ENCODE data around the gene C2CD4D.

DNA sequence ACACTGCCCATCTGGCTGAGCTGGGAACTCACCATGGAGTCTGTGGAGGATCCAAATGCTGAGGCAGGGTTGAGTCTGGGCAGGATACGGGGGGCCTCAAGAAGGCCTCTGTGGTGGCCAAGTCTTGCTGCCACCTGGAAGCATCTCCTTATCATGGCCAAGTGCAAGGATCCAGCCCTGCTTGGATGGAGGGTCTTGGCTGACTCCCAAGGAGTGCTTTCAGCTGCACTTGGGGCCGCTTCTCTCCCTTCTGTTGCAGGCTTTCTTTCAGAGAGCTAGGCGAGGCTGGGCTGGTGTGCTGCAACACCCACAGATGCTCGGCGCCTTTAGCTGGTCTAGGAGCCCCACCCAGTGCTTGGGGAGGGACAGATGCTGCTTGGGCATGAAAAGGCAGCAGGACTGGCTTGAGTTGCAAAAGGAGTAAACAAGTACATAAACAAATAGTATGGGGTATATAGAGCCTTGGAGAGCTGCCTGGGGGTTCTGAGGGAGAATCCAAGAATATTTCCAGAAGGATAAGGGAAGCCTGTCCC, 13.9 kb upstream of the C2CD4D start, which contains the start of gene THEM5:
- TF ChIP-seq, protein P1, sequence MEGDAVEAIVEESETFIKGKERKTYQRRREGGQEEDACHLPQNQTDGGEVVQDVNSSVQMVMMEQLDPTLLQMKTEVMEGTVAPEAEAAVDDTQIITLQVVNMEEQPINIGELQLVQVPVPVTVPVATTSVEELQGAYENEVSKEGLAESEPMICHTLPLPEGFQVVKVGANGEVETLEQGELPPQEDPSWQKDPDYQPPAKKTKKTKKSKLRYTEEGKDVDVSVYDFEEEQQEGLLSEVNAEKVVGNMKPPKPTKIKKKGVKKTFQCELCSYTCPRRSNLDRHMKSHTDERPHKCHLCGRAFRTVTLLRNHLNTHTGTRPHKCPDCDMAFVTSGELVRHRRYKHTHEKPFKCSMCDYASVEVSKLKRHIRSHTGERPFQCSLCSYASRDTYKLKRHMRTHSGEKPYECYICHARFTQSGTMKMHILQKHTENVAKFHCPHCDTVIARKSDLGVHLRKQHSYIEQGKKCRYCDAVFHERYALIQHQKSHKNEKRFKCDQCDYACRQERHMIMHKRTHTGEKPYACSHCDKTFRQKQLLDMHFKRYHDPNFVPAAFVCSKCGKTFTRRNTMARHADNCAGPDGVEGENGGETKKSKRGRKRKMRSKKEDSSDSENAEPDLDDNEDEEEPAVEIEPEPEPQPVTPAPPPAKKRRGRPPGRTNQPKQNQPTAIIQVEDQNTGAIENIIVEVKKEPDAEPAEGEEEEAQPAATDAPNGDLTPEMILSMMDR (IDR thresholded peaks at IDR 0.05; ENCODE audit: low read length): no peak
- TF ChIP-seq EZH2 (optimal IDR thresholded peaks at IDR 0.05; ENCODE audit: low read depth, low read length) (no peak), EZH2phosphoT487 (IDR thresholded peaks at IDR 0.05; ENCODE audit: low read length) (no peak)

All from MM.1S (cell line).